ENCODE data around the gene AP4E1. TPM values are rescaled to one million over a fixed set of nuclear protein-coding genes. Genes with fewer than 3 reads are reported as not detected.

AP4E1 gene
- total and polyA plus RNA-seq, 2 of the 4 experiments (the other 2 are of a cell fraction): 3.1 to 6.8 TPM

- H3K9me3 ChIP-seq (ENCODE audit: control insufficient read depth, insufficient read depth, low read length): peaks cover 4% of the 10 kb centered on the region
- POLR2A ChIA-PET (ENCODE audit: unreplicated experiment): no interaction called here
- no peak overlapping the region for H2BK5ac ChIP-seq (ENCODE audit: low read depth, low read length, poor library complexity, severe bottlenecking)
- H4K5ac ChIP-seq (ENCODE audit: low read depth, low read length): no peak overlapping the region
- no TSS peak for BruUV-seq (replicated peaks)
- H2BK20ac ChIP-seq (ENCODE audit: low read depth, low read length): no peak overlapping the region
- in situ Hi-C loops (cut with MboI; ENCODE audit: low sequenced_read_pairs) (no loop called here), intact Hi-C loops (cut with micrococcal nuclease) (no loop called here), dilution Hi-C loops (cut with HindIII; ENCODE audit: low sequenced_read_pairs, unreplicated experiment) (no loop called here)
- H3K4me1 ChIP-seq (ENCODE audit: control insufficient read depth, insufficient read depth, low read length): no peaks in the 10 kb centered on the region
- CTCF ChIA-PET: no interaction called here
- no peak overlapping the region for H4K8ac ChIP-seq (ENCODE audit: low read depth in 2 of 2, low read length in 2 of 2)
- H3K18ac ChIP-seq (ENCODE audit: low read depth, low read length): no peak overlapping the region
- no peak overlapping the region for H2AK9ac ChIP-seq (replicated peaks; ENCODE audit: low read depth, low read length, poor library complexity)
- H4K91ac ChIP-seq (ENCODE audit: insufficient read depth, low read depth, low read length): no peak overlapping the region
- H3K4ac ChIP-seq (ENCODE audit: low read depth, low read length): no peak overlapping the region
- H3K56ac ChIP-seq (ENCODE audit: extremely low read depth, insufficient read depth, low read length): no peak overlapping the region
- H2BK120ac ChIP-seq (ENCODE audit: low read depth, low read length): no peak overlapping the region
- no peak overlapping the region for H3K9ac ChIP-seq (ENCODE audit: low read depth, low read length)
- H3K4me3 ChIP-seq (ENCODE audit: insufficient read depth, low read depth, low read length): no peak overlapping the region
- TF ChIP-seq POLR2A (IDR thresholded peaks at IDR 0.05; ENCODE audit: low read depth, low read length) (no peak), BHLHE40 (IDR thresholded peaks at IDR 0.05; ENCODE audit: low read depth, low read length) (no peak), NFE2L2 (IDR thresholded peaks at IDR 0.05; ENCODE audit: low read depth, low read length) (no peak), RAD21 (IDR thresholded peaks at IDR 0.05; ENCODE audit: low read length) (no peak), CTCF (conservative IDR thresholded peaks at IDR 0.05; ENCODE audit: low read depth, low read length) (no peak), MAFK (IDR thresholded peaks at IDR 0.05; ENCODE audit: low read depth, low read length) (no peak), RCOR1 (IDR thresholded peaks at IDR 0.05; ENCODE audit: insufficient replicate concordance, low read length) (no peak), MXI1 (IDR thresholded peaks at IDR 0.05; ENCODE audit: borderline replicate concordance, low read depth, low read length) (no peak), CEBPB (IDR thresholded peaks at IDR 0.05; ENCODE audit: low read depth, low read length) (no peak), RFX5 (IDR thresholded peaks at IDR 0.05; ENCODE audit: low read depth, low read length) (no peak), MAZ (IDR thresholded peaks at IDR 0.05; ENCODE audit: borderline replicate concordance, low read depth, low read length) (no peak), ELK1 (IDR thresholded peaks at IDR 0.05; ENCODE audit: borderline replicate concordance, low read depth, low read length) (no peak), SMC3 (IDR thresholded peaks at IDR 0.05; ENCODE audit: low read depth, low read length) (no peak)
- no peaks in the 10 kb centered on the region for H4K20me1 ChIP-seq (ENCODE audit: insufficient read depth, low read length)
- H3K36me3 ChIP-seq (ENCODE audit: control insufficient read depth, insufficient read depth, low read length): peaks cover 14% of the 10 kb centered on the region
- H2AFZ ChIP-seq (replicated peaks; ENCODE audit: low read length, poor library complexity): no peak overlapping the region
- no peak overlapping the region for H2AK5ac ChIP-seq (ENCODE audit: low read depth, low read length)
- no peak overlapping the region for H3K14ac ChIP-seq (replicated peaks; ENCODE audit: low read depth, low read length)
- ATAC-seq (ENCODE audit: low read depth): no peak
- H3K9me1 ChIP-seq (ENCODE audit: insufficient read depth, low read length): no peaks in the 10 kb centered on the region
- H2BK15ac ChIP-seq (ENCODE audit: low read depth, low read length): no peak overlapping the region
- H3K27ac ChIP-seq (ENCODE audit: insufficient read depth, low read length): no peak overlapping the region
- H3K79me1 ChIP-seq (ENCODE audit: low read depth in 1 of 2, low read length in 2 of 2): peaks cover 4 to 7% of the 10 kb centered on the region in 2 experiments; a peak in 3 of 4 replicates
- WGBS, 2 experiments (ENCODE audit: extremely low coverage in 2 of 2, insufficient read length in 1 of 2): no CpG with 5 or more reads among the region's 2 CpGs
- no peak overlapping the region for H3K4me2 ChIP-seq (ENCODE audit: low read depth, low read length)
- H3K27me3 ChIP-seq (ENCODE audit: control insufficient read depth, insufficient read depth, low read length): no peaks in the 10 kb centered on the region
- DNase-seq: no peak
- no peak overlapping the region for H3K23ac ChIP-seq (ENCODE audit: low read depth, low read length)
Observed at GRCh38 chr15:50970524-50970923, 62.0 kb downstream of the AP4E1 start.

All from IMR-90 (cell line).